SIG-M5 treated with dmso at 0.1 percent for 504 hours (cell line): ENCODE data around the gene SNTG2.

Experiments used
- DNase-seq: peaks from one replicate; lab custom pipeline; 2025; ENCODE audit not compliant: unreplicated experiment; lab: John Stamatoyannopoulos, UW

Gene SNTG2

GRCh38 chr2:951224-952006 is 766 bp downstream of the SNTG2 start:
- DNase-seq: no peak

GRCh38 chr2:953408-953807 is 2.8 kb downstream of the SNTG2 start:
- DNase-seq: no peak

- DNase-seq: no peak
These were observed 3.5 kb downstream of the SNTG2 start for GRCh38 chr2:953975-954686.

- DNase-seq: no peak
These were observed 4.0 kb downstream of the SNTG2 start for GRCh38 chr2:954687-955000.

- no peak for DNase-seq
These were observed 5.4 kb downstream of the SNTG2 start for GRCh38 chr2:955829-956731.

- no peak for DNase-seq
These were observed 8.8 kb downstream of the SNTG2 start for GRCh38 chr2:959457-959856.

GRCh38 chr2:960061-960736 is 9.6 kb downstream of the SNTG2 start:
- DNase-seq: no peak

- no peak for DNase-seq
These were observed 11.1 kb downstream of the SNTG2 start for GRCh38 chr2:961786-962185.

- DNase-seq: no peak
These were observed 13.2 kb downstream of the SNTG2 start for GRCh38 chr2:963876-964275.

- no peak for DNase-seq
These were observed 13.9 kb downstream of the SNTG2 start for GRCh38 chr2:964562-964961.

- DNase-seq: no peak
These were observed 15.0 kb downstream of the SNTG2 start for GRCh38 chr2:965640-966147.

GRCh38 chr2:973129-973528 is 22.5 kb downstream of the SNTG2 start:
- no peak for DNase-seq

- no peak for DNase-seq
These were observed 23.4 kb downstream of the SNTG2 start for GRCh38 chr2:974054-974453.

- no peak for DNase-seq
These were observed 23.9 kb downstream of the SNTG2 start for GRCh38 chr2:974502-974901.

- no peak for DNase-seq
These were observed 24.4 kb downstream of the SNTG2 start for GRCh38 chr2:975095-975494.

GRCh38 chr2:979069-979928 is 28.6 kb downstream of the SNTG2 start:
- no peak for DNase-seq

- DNase-seq: no peak
These were observed 29.5 kb downstream of the SNTG2 start for GRCh38 chr2:980176-980575.

- DNase-seq: no peak
These were observed 30.6 kb downstream of the SNTG2 start for GRCh38 chr2:981258-981657.

- DNase-seq: no peak
These were observed 31.1 kb downstream of the SNTG2 start for GRCh38 chr2:981759-982158.

GRCh38 chr2:985317-985898 is 34.8 kb downstream of the SNTG2 start:
- no peak for DNase-seq
